HG03469 (cell line): ENCODE results near the gene EDN2.

ENCODE experiments used
- ATAC-seq: cut with Tn5 transposase; IDR thresholded peaks from one replicate; pipeline ENCODE4 v1.9.1; 2021; ENCODE audit warnings: mild to moderate bottlenecking, moderate library complexity, moderate number of reproducible peaks; ENCODE audit not compliant: unreplicated experiment

The EDN2 gene

DNA sequence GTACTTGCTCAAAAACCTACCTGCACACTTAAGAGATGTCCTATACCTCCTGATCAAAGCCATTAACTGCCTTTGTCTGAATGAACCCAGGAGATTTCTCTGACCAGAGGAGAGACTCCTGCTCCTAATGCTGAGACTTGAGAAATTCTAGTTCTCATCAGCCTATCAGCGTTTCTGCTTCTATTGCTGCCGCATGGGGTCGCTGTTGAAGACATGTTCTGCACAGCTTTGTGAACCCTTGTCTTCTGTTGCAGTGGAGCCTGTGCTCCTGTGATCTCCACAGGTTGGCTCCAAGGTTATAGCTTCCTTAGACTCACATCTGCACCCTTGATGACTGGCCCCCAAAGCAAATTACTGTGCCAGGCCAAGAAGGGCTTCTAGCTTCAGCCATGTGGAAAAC is 40.2 kb downstream of the EDN2 start:
- no peak for ATAC-seq

DNA sequence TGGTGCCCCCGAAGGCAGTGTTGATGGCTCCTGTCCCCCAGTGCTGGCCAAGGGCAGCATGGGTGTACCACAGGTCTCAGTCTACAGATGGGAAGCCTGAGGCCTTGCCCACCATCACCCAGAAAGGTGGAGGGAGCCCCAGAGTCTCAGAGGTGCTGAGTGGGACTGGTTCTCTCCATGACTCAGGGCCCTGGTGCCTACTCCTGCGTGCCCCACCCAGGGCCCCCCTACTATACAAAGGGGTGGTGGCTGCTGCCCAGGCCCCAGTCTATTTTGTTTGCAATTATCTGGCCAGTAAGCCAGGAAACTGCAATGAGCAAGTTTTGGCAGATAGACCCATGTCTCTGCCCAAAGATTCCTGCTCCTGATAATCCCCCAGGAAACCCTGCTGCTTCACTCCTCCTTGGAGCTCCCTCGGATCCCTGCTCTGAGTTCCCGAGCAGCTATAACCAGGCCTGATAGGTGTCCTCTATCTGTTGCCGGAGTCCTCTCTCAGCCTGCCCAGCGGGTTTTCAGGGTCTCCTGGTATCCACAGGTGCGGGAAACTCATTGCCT is 41.7 kb downstream of the EDN2 start:
- no peak for ATAC-seq

- no peak for ATAC-seq
Measured at GRCh38 chr1:41440321-41441085, 44.0 kb downstream of the EDN2 start.

DNA sequence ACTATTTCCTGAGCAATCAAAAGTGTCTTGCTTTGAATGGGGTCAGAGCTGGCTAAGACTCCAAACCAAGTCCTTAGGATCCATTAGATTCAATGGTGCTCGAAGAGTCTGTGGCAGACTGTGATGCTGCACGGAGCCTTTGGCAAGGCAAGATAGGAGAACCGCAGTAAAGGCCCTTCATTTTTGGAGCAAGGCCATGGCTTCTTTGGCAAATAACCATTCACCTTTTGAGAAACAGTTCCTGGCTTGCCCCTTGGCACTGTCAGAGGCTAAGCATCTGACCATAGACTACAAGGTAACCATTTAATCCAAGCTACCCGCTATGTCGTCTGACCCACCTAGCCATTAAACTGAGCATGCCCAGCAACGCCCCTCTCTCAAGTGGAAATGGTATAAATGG is 45.2 kb downstream of the EDN2 start:
- no peak for ATAC-seq

- ATAC-seq, result no peak
Measured at GRCh38 chr1:41438711-41439110, 45.8 kb downstream of the EDN2 start.

GRCh38 chr1:41437011-41437355 is 47.5 kb downstream of the EDN2 start:
- ATAC-seq, result no peak

DNA sequence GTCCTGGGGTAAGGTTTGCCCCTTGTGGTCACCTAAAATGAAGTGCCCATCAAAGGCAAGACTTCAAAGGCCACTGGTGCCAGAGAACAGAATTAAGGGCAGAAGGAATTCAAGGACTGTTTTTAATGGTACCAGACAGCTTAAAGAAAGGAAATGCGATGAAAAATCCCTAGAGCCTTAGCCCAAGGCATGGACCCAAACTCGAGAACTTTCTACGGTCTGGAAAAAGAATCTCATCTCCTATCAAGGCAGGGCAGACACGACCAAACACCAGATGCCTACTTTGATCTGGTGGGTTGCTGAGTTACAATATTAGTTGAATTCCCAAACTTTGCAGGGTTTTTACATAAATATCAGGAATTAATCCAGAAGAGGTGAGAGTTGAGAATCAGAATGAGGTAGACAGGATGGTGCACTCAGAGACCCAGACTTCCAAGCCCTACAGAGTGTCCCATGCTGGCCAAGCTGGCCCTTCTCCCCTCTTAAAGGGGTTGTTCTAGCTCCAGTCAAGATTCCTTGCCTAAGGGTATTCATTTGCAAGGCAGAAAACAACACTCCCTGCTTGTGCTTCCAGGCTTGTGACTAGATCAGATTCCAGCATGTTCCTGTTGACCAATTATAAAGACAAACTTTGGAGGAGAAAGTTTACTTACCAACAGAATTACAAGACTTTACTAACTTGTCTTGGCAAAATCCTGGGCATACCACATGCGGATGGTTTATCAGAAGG is 48.0 kb downstream of the EDN2 start:
- no peak for ATAC-seq

- no peak for ATAC-seq
Measured at GRCh38 chr1:41435570-41436178, 48.8 kb downstream of the EDN2 start.

DNA sequence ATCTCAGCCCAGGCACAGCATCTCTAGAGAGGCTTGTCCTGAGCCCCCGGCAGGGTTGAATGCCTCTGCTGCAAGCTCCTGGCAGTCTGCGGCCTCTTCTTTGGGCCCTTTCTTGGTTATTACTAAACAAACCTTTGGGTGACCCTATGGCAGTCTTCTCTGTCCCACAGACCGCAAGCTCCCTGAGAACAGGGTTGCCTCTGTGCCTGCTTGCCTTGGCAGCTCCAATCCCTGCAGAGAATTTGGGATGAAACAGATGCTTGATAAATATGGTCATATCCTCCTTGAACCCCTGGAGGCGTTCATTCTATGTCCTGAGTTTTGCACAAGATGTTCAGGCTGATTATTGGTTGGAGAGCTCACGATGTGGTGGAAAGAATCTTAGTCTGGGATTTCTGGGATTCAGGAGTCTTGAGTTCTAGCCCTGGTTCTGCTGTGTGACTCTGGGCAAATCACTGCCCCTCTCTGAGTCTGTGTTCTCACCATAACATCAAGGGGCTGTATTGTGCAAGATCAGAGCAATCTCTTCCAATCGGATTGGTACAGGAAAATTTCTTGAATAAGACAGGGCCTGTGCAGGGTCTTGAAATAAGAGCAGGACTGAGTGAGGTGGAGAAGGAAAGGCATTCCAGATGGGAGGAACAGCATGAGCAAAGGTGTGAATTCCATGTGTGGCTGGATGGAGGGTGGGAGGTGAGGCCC is 49.6 kb downstream of the EDN2 start:
- ATAC-seq, result no peak

- ATAC-seq, result no peak
Measured at GRCh38 chr1:41434306-41434705, 50.2 kb downstream of the EDN2 start.

GRCh38 chr1:41433501-41433900 is 51.0 kb downstream of the EDN2 start:
- ATAC-seq, result no peak

DNA sequence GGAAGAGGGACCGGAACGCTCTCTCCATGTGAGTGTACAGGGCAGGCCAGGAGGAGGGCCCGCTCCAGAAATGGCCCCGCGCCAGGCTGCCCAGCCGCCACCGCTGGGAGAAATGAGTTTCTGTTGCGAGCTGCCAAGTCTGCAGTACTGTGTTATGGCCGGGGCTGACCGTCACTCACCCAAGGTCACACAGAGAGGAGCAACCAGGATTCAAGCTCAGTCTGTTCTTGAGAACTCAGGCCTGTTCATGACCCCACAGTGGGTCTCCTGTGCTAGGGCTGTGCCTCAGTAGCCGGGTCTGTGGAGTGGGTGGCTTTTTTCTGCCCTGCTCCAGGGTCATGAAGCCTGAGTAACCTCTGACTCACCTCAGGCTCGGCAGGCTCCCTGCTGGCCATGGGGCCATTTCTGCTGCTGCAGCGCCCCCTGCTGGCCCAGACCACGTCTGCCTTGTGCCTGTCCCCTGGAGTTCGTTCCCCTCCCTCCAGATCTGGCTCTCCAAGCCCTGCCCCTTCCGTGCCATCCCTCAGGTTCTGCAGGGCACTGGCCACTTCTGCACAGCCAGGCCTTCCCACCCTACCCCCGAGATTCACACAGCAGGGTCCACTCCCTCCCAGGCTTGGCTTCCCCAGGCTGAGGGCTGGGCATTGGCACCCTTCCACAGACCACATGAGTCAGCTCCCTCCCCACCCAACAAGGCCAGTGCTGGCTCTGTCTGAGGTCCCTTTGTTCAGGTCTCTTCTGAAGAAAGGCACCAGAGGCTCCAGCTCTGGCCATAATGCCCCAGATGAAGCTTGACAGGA is 51.8 kb downstream of the EDN2 start:
- no peak for ATAC-seq

- ATAC-seq, result no peak
Measured at GRCh38 chr1:41431490-41432350, 52.8 kb downstream of the EDN2 start.

- ATAC-seq, result no peak
Measured at GRCh38 chr1:41430582-41430981, 53.9 kb downstream of the EDN2 start.

- ATAC-seq, result no peak
Measured at GRCh38 chr1:41430069-41430468, 54.4 kb downstream of the EDN2 start.

- ATAC-seq, result no peak
Measured at GRCh38 chr1:41429641-41430035, 54.8 kb downstream of the EDN2 start.
